HEK293 (cell line): ENCODE measurements around the gene ARHGEF7.

Source experiments
- CTCF ChIA-PET: fragments of 350-600 bp; formaldehyde crosslinking; extraction: SDS; loops from one replicate; lab custom pipeline; 2021; ENCODE audit warnings: antibody characterized with exemption; lab: Yijun Ruan, JAX
- POLR2A ChIA-PET: fragments of 300-600 bp; formaldehyde crosslinking; extraction: SDS; loops from one replicate; lab custom pipeline; 2020; ENCODE audit warnings: antibody characterized with exemption, inconsistent platforms; lab: Yijun Ruan, JAX
- H3K27ac ChIP-seq: fragments of 200-500 bp; sonication (Bioruptor generic); 2 replicates; pipeline ENCODE4 v1.5.1; 2014; ENCODE audit warnings: low read depth, low read length, control low read depth, inconsistent platforms; ENCODE audit errors: extremely low read depth
- H3K36me3 ChIP-seq, 2 experiments: fragments of 200-500 bp in 1 of 2; sonication (Bioruptor generic) in 1 of 2; 1 replicate in 1 of 2; 2 replicates in 1 of 2; pipeline ENCODE4 v1.5.1; 2014 to 2017; ENCODE audit warnings: inconsistent platforms in 2 of 2, low read length in 2 of 2; ENCODE audit not compliant: control insufficient read depth in 2 of 2, insufficient read depth in 1 of 2
- H3K4me1 ChIP-seq: fragments of 200-500 bp; sonication (Bioruptor generic); 2 replicates; pipeline ENCODE4 v1.5.1; 2014; ENCODE audit warnings: mild to moderate bottlenecking, low read length, inconsistent platforms; ENCODE audit not compliant: control insufficient read depth, insufficient read depth
- H3K4me3 ChIP-seq: 2 replicates; pipeline ENCODE4 v1.5.1; 2011; ENCODE audit warnings: low read depth, mild to moderate bottlenecking, control low read depth, low read length, moderate library complexity
- H3K9me3 ChIP-seq: fragments of 200-500 bp; sonication (Bioruptor generic); 2 replicates; pipeline ENCODE4 v1.5.1; 2014; ENCODE audit warnings: low read depth, low read length, inconsistent platforms; ENCODE audit not compliant: control insufficient read depth, insufficient read depth
- GLIS1 ChIP-seq: fragments of 450-650 bp; formaldehyde crosslinking; IDR thresholded peaks from 2 replicates; pipeline ENCODE4 v1.5.1; 2016; ENCODE audit warnings: missing biosample characterization, missing genetic modification characterization
- HIC1 ChIP-seq: fragments of 450-650 bp; formaldehyde crosslinking; IDR thresholded peaks from 2 replicates; pipeline ENCODE4 v1.5.1; 2016; ENCODE audit warnings: missing biosample characterization, missing genetic modification characterization
- PRDM2 ChIP-seq: fragments of 450-650 bp; formaldehyde crosslinking; IDR thresholded peaks from 2 replicates; pipeline ENCODE4 v1.5.1; 2016; ENCODE audit warnings: missing biosample characterization, missing genetic modification characterization, borderline replicate concordance
- SP7 ChIP-seq: fragments of 450-650 bp; formaldehyde crosslinking; IDR thresholded peaks from 2 replicates; pipeline ENCODE4 v1.5.1; 2016; ENCODE audit warnings: missing biosample characterization, missing genetic modification characterization
- WT1 ChIP-seq: fragments of 450-650 bp; formaldehyde crosslinking; IDR thresholded peaks from 2 replicates; pipeline ENCODE4 v1.5.1; 2016; ENCODE audit warnings: missing biosample characterization, missing genetic modification characterization
- ZBTB11 ChIP-seq: fragments of 450-650 bp; formaldehyde crosslinking; conservative IDR thresholded peaks from 2 replicates; pipeline ENCODE4 v1.5.1; 2016; ENCODE audit warnings: low read depth, missing biosample characterization, missing genetic modification characterization
- ZNF26 ChIP-seq: fragments of 450-650 bp; formaldehyde crosslinking; IDR thresholded peaks from 2 replicates; pipeline ENCODE4 v1.5.1; 2016; ENCODE audit warnings: missing biosample characterization, missing genetic modification characterization
- ZNF280C ChIP-seq: fragments of 450-650 bp; formaldehyde crosslinking; IDR thresholded peaks from 2 replicates; pipeline ENCODE4 v1.5.1; 2016; ENCODE audit warnings: missing biosample characterization, missing genetic modification characterization
- ZNF366 ChIP-seq: fragments of 450-650 bp; formaldehyde crosslinking; conservative IDR thresholded peaks from 2 replicates; pipeline ENCODE4 v1.5.1; 2016; ENCODE audit warnings: missing biosample characterization, missing genetic modification characterization
- ZNF416 ChIP-seq: fragments of 450-650 bp; formaldehyde crosslinking; IDR thresholded peaks from 2 replicates; pipeline ENCODE4 v1.5.1; 2016; ENCODE audit warnings: missing biosample characterization, missing genetic modification characterization
- ZNF548 ChIP-seq: fragments of 450-650 bp; formaldehyde crosslinking; IDR thresholded peaks from 2 replicates; pipeline ENCODE4 v1.5.1; 2016; ENCODE audit warnings: missing biosample characterization, missing genetic modification characterization
- ZNF558 ChIP-seq: fragments of 450-650 bp; formaldehyde crosslinking; IDR thresholded peaks from 2 replicates; pipeline ENCODE4 v1.5.1; 2016; ENCODE audit warnings: missing biosample characterization, missing genetic modification characterization
- ZNF621 ChIP-seq: fragments of 450-650 bp; formaldehyde crosslinking; IDR thresholded peaks from 2 replicates; pipeline ENCODE4 v1.5.1; 2017; ENCODE audit warnings: missing biosample characterization, missing genetic modification characterization
- ZNF645 ChIP-seq: fragments of 450-650 bp; formaldehyde crosslinking; IDR thresholded peaks from 2 replicates; pipeline ENCODE4; 2016; ENCODE audit warnings: missing biosample characterization, missing genetic modification characterization
- ZNF664 ChIP-seq: fragments of 450-650 bp; formaldehyde crosslinking; IDR thresholded peaks from 2 replicates; pipeline ENCODE4 v1.5.1; 2016; ENCODE audit warnings: missing biosample characterization, missing genetic modification characterization
- ZNF670 ChIP-seq: fragments of 450-650 bp; formaldehyde crosslinking; IDR thresholded peaks from 2 replicates; pipeline ENCODE4 v1.5.1; 2016; ENCODE audit warnings: missing biosample characterization, missing genetic modification characterization, low read depth
- ZSCAN16 ChIP-seq: fragments of 450-650 bp; formaldehyde crosslinking; IDR thresholded peaks from 2 replicates; pipeline ENCODE4 v1.5.1; 2016; ENCODE audit warnings: missing biosample characterization, missing genetic modification characterization

Gene ARHGEF7

GRCh38 chr13:111242585-111242984 is 127.5 kb downstream of the ARHGEF7 start:
- no peaks in the 10 kb centered on the region for H3K9me3 ChIP-seq
- ChIA-PET CTCF (interaction anchor here (1.1 kb wide), 1 partner anchor 19 kb away, joined by 4 read pairs; no protein-coding TSS in a partner anchor), POLR2A (no interaction called here)
- H3K4me1 ChIP-seq: no peaks in the 10 kb centered on the region
- no peak overlapping the region for H3K4me3 ChIP-seq
- H3K27ac ChIP-seq: no peak overlapping the region
- H3K36me3 ChIP-seq: peaks cover 4 to 37% of the 10 kb centered on the region in 2 experiments; a peak in 2 of 3 replicates
- TF ChIP-seq ZNF664 (tag by site-specific recombination) (no peak), ZNF26 (tag by site-specific recombination) (no peak), ZNF366 (tag by site-specific recombination) (no peak), ZNF416 (no peak), ZNF280C (tag by site-specific recombination) (no peak), ZSCAN16 (tag by site-specific recombination) (no peak), ZNF621 (no peak), WT1 (tag by site-specific recombination) (no peak), SP7 (tag by site-specific recombination) (no peak), GLIS1 (tag by site-specific recombination) (no peak), HIC1 (tag by site-specific recombination) (no peak), ZNF548 (no peak), ZBTB11 (tag by site-specific recombination) (no peak), ZNF645 (tag by site-specific recombination) (no peak), ZNF670 (tag by site-specific recombination) (no peak), ZNF558 (no peak), PRDM2 (tag by site-specific recombination) (no peak)
- TF ChIP-seq, all 188 proteins: peak for 0
